GM12878 (cell line): ENCODE results near the gene TREH. TPM values are rescaled to one million over a fixed set of nuclear protein-coding genes. Genes with fewer than 3 reads are reported as not detected.

Source experiments
- ATAC-seq: fragments of 200-7000 bp; cut with Tn5 transposase; 3 replicates; pipeline ENCODE4 v1.9.1; 2020; ENCODE audit warnings: mild to moderate bottlenecking, moderate library complexity
- BruUV-seq: library from RNA; stranded (reverse); fragments of 400-500 nt; replicated peaks from 2 replicates; lab custom pipeline; 2021; lab: Mats Ljungman, UMichigan
- CTCF ChIA-PET: fragments of 300-600 bp; sonication (Branson Sonifier 250); formaldehyde crosslinking; extraction: SDS; loops from one replicate; lab custom pipeline; 2021; ENCODE audit warnings: inconsistent platforms; lab: Yijun Ruan, JAX
- POLR2A ChIA-PET: fragments of 350-600 bp; formaldehyde crosslinking; extraction: SDS; loops from one replicate; lab custom pipeline; 2021; ENCODE audit warnings: inconsistent platforms; lab: Charles Lee
- RAD21 ChIA-PET: fragments of 300-600 bp; sonication (Branson Sonifier 250); formaldehyde crosslinking; loops from one replicate; lab custom pipeline; 2023; ENCODE audit warnings: antibody characterized with exemption; ENCODE audit not compliant: unreplicated experiment; lab: Charles Lee
- SMC1A ChIA-PET: fragments of 300-600 bp; sonication (Branson Sonifier 250); formaldehyde crosslinking; loops from one replicate; lab custom pipeline; 2023; ENCODE audit not compliant: unreplicated experiment, uncharacterized antibody; lab: Charles Lee
- DNase-seq: peaks from one replicate; pipeline ENCODE4 v3.0.0-alpha.2; 2011; ENCODE audit warnings: low read depth, low spot score
- FAIRE-seq: peaks from 3 replicates; lab custom pipeline; 2011; peaks lifted over from hg19 to GRCh38; lab: Jason Lieb, UNC
- H2AFZ ChIP-seq: 2 replicates; pipeline ENCODE4 v1.6.0; 2011; ENCODE audit warnings: low read depth, low read length, control low read depth; ENCODE audit not compliant: control insufficient read depth
- H3K27ac ChIP-seq: 2 replicates; pipeline ENCODE4 v1.5.1; 2011; ENCODE audit warnings: control low read depth; ENCODE audit not compliant: control insufficient read depth, insufficient read depth
- H3K27me3 ChIP-seq, 2 experiments: replicated peaks in 1 of 2; 2 replicates each; pipeline versions ENCODE4 v1.6.0 to v1.6.1; 2011; ENCODE audit warnings: low read length in 1 of 2; ENCODE audit not compliant: control insufficient read depth in 2 of 2, insufficient read depth in 2 of 2
- H3K36me3 ChIP-seq, 2 experiments: 2 replicates each; pipeline ENCODE4 v1.5.1; 2011; ENCODE audit warnings: low read length in 1 of 2; ENCODE audit not compliant: control insufficient read depth in 2 of 2, insufficient read depth in 2 of 2
- H3K4me1 ChIP-seq: 2 replicates; pipeline ENCODE4 v1.6.1; 2011; ENCODE audit warnings: mild to moderate bottlenecking, low read length, moderate library complexity, mixed read lengths; ENCODE audit not compliant: control insufficient read depth, insufficient read depth
- H3K4me2 ChIP-seq: 2 replicates; pipeline ENCODE4 v1.6.0; 2011; ENCODE audit warnings: control low read depth; ENCODE audit not compliant: control insufficient read depth, insufficient read depth
- H3K4me3 ChIP-seq: fragments of 200-600 bp; sonication (generic); 2 replicates; pipeline ENCODE4 v1.5.1; 2016
- H3K79me2 ChIP-seq: 2 replicates; pipeline ENCODE4 v1.6.0; 2011; ENCODE audit warnings: low read length; ENCODE audit not compliant: control insufficient read depth, insufficient read depth
- H3K9ac ChIP-seq: 2 replicates; pipeline ENCODE4 v1.8.0; 2011; ENCODE audit warnings: low read length, control low read depth, mixed read lengths; ENCODE audit not compliant: control insufficient read depth, insufficient read depth
- H3K9me3 ChIP-seq: replicated peaks from 3 replicates; pipeline ENCODE4 v1.5.1; 2011; ENCODE audit warnings: mild to moderate bottlenecking, low read length; ENCODE audit not compliant: control insufficient read depth, insufficient read depth
- H4K20me1 ChIP-seq: 2 replicates; pipeline ENCODE4 v1.6.0; 2011; ENCODE audit not compliant: control insufficient read depth, insufficient read depth
- BCL11A ChIP-seq: IDR thresholded peaks from 2 replicates; pipeline ENCODE4 v1.6.1; 2011; ENCODE audit warnings: low read depth, low read length
- CBFB ChIP-seq: IDR thresholded peaks from 2 replicates; pipeline ENCODE4 v1.6.1; 2016; ENCODE audit warnings: antibody characterized with exemption, low read depth
- CBX3 ChIP-seq: fragments of 200-600 bp; sonication (generic); IDR thresholded peaks from 2 replicates; pipeline ENCODE4 v1.6.1; 2016; ENCODE audit warnings: low read depth, borderline replicate concordance
- FOS ChIP-seq: IDR thresholded peaks from 3 replicates; pipeline ENCODE4 v1.6.1; 2011; ENCODE audit warnings: borderline replicate concordance; ENCODE audit not compliant: insufficient read length; ENCODE audit errors: extremely low read depth
- IKZF2 ChIP-seq, 2 experiments: fragments of 450-650 bp; IDR thresholded peaks; 2 replicates each; pipeline ENCODE4 v1.6.1; 2017; ENCODE audit warnings: mild to moderate bottlenecking in 2 of 2, moderate library complexity in 2 of 2
- KAT2A ChIP-seq: conservative IDR thresholded peaks from 2 replicates; pipeline ENCODE4 v1.6.1; 2011; ENCODE audit warnings: low read depth, low read length; ENCODE audit not compliant: control insufficient read depth
- KDM1A ChIP-seq: fragments of 200-600 bp; sonication (generic); IDR thresholded peaks from 2 replicates; pipeline ENCODE4 v1.6.1; 2016; ENCODE audit warnings: borderline replicate concordance
- SMARCA5 ChIP-seq: fragments of 450-650 bp; IDR thresholded peaks from 2 replicates; pipeline ENCODE4 v1.6.1; 2017; ENCODE audit warnings: mild to moderate bottlenecking
- SMC3 ChIP-seq: IDR thresholded peaks from 2 replicates; pipeline ENCODE4 v1.6.1; 2011; ENCODE audit warnings: low read length, improper control_type of control experiment, borderline replicate concordance
- TBL1XR1 ChIP-seq: IDR thresholded peaks from 2 replicates; pipeline ENCODE4 v1.6.1; 2012; ENCODE audit warnings: low read depth, low read length, improper control_type of control experiment
- WRNIP1 ChIP-seq: IDR thresholded peaks from 2 replicates; pipeline ENCODE4 v1.6.1; 2011; ENCODE audit warnings: low read depth, low read length, improper control_type of control experiment, borderline replicate concordance
- WGBS: methylation state at CpG from one replicate; pipeline ENCODE4 v1.1.6; 2016; ENCODE audit warnings: low lambda C conversion rate; ENCODE audit not compliant: insufficient replicate concordance, insufficient coverage; ENCODE audit errors: missing lambda C conversion rate; 5-methylcytosine and 5-hydroxymethylcytosine counted together
- in situ Hi-C: fragments of 300-500 bp; cut with MboI; formaldehyde crosslinking; loops from 9 replicates; pipeline ENCODE4 v1.14.3; 2018; ENCODE audit warnings: mixed read lengths
- intact Hi-C: fragments of 100-400 bp; cut with micrococcal nuclease; formaldehyde crosslinking; loops from one replicate; pipeline ENCODE4 v1.14.2; 2022; ENCODE audit not compliant: unreplicated experiment
- polyA plus RNA-seq, 11 experiments: library from polyadenylated mRNA; depleted of rRNA in 4 of 11; unstranded in 6 of 11; stranded (reverse) in 5 of 11; fragments of >200 nt; fragmentation: Nextera tagmentation in 4 of 11; fragmentation: Illumina TruSeq in 1 of 11; extraction: Ambion mirVana in 4 of 11; extraction: Trizol in 1 of 11; gene quantifications; 1 replicate in 1 of 11; 2 replicates in 10 of 11; pipeline versions ENCODE4 v1.2.1 to v1.2.3, GENCODE V29; 2011 to 2016; ENCODE audit warnings: inconsistent platforms in 2 of 11, missing spikeins in 2 of 11, low read depth in 1 of 11
- total RNA-seq, 4 experiments: library from RNA; depleted of rRNA in 3 of 4; stranded (reverse); fragments of >200 nt in 3 of 4; fragmentation: Illumina TruSeq in 1 of 4; extraction: Trizol in 1 of 4; gene quantifications; 2 replicates each; pipeline versions ENCODE4 v1.2.1 to v1.2.3, GENCODE V29; 2013 to 2021

TREH gene
- total and polyA plus RNA-seq, 10 of the 15 experiments (the other 5 are each of a cell fraction or from before 2014, with no cell fraction given), result not detected

DNA sequence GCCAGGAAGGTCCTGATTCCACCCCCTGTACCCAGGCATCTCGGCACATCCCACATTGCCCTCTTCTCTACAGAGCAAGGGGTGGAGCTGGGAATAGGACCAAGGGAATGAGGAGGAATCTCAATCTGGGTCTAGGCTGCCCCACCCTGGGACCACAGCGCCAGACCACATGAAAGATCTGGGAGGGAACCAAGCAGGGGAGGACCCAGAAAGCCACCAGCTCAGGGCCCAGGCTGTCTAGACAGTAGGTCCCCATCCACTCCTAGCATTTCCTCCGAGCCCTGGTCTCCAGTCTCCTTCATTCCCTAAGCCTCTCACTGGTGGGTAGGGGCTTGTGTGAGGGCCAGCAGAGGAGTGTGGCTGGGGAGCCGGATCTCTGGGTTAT is 60.5 kb downstream of the TREH start:
- in situ Hi-C loops, result no loop called here
- FAIRE-seq (no peak), DNase-seq (no peak), ATAC-seq (no peak)
- H2AFZ ChIP-seq, result no peak overlapping the region
- H4K20me1 ChIP-seq, result no peaks in the 10 kb centered on the region
- H3K9ac ChIP-seq, result no peak overlapping the region
- peaks cover 5 to 8% of the 10 kb centered on the region in 2 experiments for H3K27me3 ChIP-seq
- H3K79me2 ChIP-seq, result no peaks in the 10 kb centered on the region
- H3K4me1 ChIP-seq, result no peaks in the 10 kb centered on the region
- no peak for TF ChIP-seq FOS
- TF ChIP-seq CBFB, result no peak
- no peak for TF ChIP-seq CBX3
- no peak for TF ChIP-seq BCL11A
- no peak for TF ChIP-seq SMARCA5
- TF ChIP-seq KDM1A, result no peak
- TF ChIP-seq TBL1XR1, result no peak
- TF ChIP-seq IKZF2 (IDR thresholded peaks at IDR 0.05), result no peak
- no peak for TF ChIP-seq KAT2A
- TF ChIP-seq WRNIP1, result no peak
- TF ChIP-seq SMC3, result no peak
- TF ChIP-seq, all 136 proteins: peak for 0
- ChIA-PET RAD21 (no interaction called here), POLR2A (no interaction called here), SMC1A (no interaction called here), CTCF (no interaction called here)
- Histone ChIP-seq H3K4me2 (no peak overlapping the region), H3K27ac (no peak overlapping the region), H3K9me3 (no peaks in the 10 kb centered on the region), H3K4me3 (no peak overlapping the region), H3K36me3 (no peaks in the 10 kb centered on the region)
- BruUV-seq, result no TSS peak
- 22% methylated on average over 4 of the region's 4 CpGs for WGBS
- intact Hi-C loops, result no loop called here
